ENCODE data around the gene SMURF2. TPM values are rescaled to one million over a fixed set of nuclear protein-coding genes. Genes with fewer than 3 reads are reported as not detected.

The SMURF2 gene
- total RNA-seq, 1 donor from 2014 or later: 24.6 TPM

DNA sequence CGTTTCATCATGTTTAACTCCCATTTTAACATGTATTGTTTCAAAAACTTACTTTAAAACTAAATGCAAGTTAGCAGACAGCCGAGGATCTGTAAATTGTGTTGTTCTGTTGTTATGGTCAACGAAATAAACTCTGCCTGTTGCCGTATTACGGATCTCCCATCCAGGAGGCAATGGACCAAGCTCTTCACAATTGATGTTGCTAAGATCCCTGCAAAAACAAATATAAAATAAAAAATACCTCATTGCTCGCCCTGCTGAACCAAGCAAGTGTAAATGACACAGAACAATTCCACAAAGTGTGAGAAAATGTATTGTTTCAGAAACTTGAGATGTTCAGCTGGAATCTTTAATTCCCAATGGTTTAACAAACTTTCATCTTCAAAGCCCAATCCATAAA, 90.4 kb downstream of the SMURF2 start:
- H3F3A ChIP-seq (ENCODE audit: low read depth): no peaks in the 10 kb centered on the region
- TF ChIP-seq EZH2phosphoT487 (IDR thresholded peaks at IDR 0.05) (no peak), CTCF (IDR thresholded peaks at IDR 0.05) (no peak), EZH2 (IDR thresholded peaks at IDR 0.05) (no peak)
- no peak overlapping the region for H3K27ac ChIP-seq
- no peak overlapping the region for H2AFZ ChIP-seq (replicated peaks)
- H4K20me1 ChIP-seq (ENCODE audit: low read depth): no peaks in the 10 kb centered on the region
- Mint-ChIP-seq H3K27me3 (ENCODE audit: insufficient read depth, low read depth) (no peaks in the 10 kb centered on the region), H3K9me3 (no peaks in the 10 kb centered on the region), H3K36me3 (peaks cover 6% of the 10 kb centered on the region), H3K4me3 (no peak overlapping the region), H3K27ac (no peak overlapping the region), H3K4me1 (no peaks in the 10 kb centered on the region)
- DNase-seq (ENCODE audit: low spot score): no peak
- no peaks in the 10 kb centered on the region for H3K4me1 ChIP-seq
- no peaks in the 10 kb centered on the region for H3K79me2 ChIP-seq (ENCODE audit: low read depth)
- H3K4me3 ChIP-seq: no peak overlapping the region
- H3K36me3 ChIP-seq: no peaks in the 10 kb centered on the region
- H3K4me2 ChIP-seq: no peak overlapping the region
- H3K27me3 ChIP-seq: no peaks in the 10 kb centered on the region
- no peaks in the 10 kb centered on the region for H3K9me3 ChIP-seq (ENCODE audit: low read depth)
- no peak overlapping the region for H3K9ac ChIP-seq

- Mint-ChIP-seq H3K27ac (no peak overlapping the region), H3K9me3 (no peaks in the 10 kb centered on the region), H3K4me3 (no peak overlapping the region), H3K27me3 (ENCODE audit: insufficient read depth, low read depth) (no peaks in the 10 kb centered on the region), H3K36me3 (peaks cover 13% of the 10 kb centered on the region), H3K4me1 (peaks cover 3% of the 10 kb centered on the region)
- Histone ChIP-seq H3K4me3 (no peak overlapping the region), H4K20me1 (ENCODE audit: low read depth) (no peaks in the 10 kb centered on the region), H3K9me3 (ENCODE audit: low read depth) (no peaks in the 10 kb centered on the region), H3K36me3 (no peaks in the 10 kb centered on the region), H3K9ac (no peak overlapping the region), H3K27me3 (no peaks in the 10 kb centered on the region), H3K4me2 (no peak overlapping the region), H3F3A (ENCODE audit: low read depth) (no peaks in the 10 kb centered on the region), H3K4me1 (no peaks in the 10 kb centered on the region), H2AFZ (replicated peaks) (no peak overlapping the region), H3K79me2 (ENCODE audit: low read depth) (no peaks in the 10 kb centered on the region), H3K27ac (no peak overlapping the region)
- DNase-seq (ENCODE audit: low spot score): no peak
- no peak for TF ChIP-seq CTCF (IDR thresholded peaks at IDR 0.05)
- no peak for TF ChIP-seq EZH2phosphoT487 (IDR thresholded peaks at IDR 0.05)
- TF ChIP-seq EZH2 (IDR thresholded peaks at IDR 0.05): no peak
Measured at GRCh38 chr17:64565563-64565962, 96.5 kb downstream of the SMURF2 start.

DNA sequence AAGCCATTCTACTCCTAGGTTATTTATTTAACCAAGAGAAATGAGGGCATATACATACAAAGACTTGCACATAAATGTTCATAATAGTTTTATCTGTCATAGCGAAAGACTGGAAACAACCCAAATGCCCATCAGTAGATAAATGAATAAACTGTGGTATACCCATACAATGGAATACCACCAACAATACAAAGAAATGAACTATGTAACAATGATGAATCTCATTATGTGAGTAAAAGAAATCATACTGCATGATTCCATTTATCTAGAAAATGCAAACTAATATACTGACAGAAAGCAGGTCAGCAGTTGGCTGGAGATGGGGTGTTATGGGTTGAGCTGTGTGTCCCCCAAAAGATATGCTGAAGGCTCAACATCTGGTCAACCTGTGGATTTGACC, 98.0 kb downstream of the SMURF2 start:
- Histone ChIP-seq H3K4me3 (no peak overlapping the region), H3K36me3 (no peaks in the 10 kb centered on the region), H3K79me2 (ENCODE audit: low read depth) (no peaks in the 10 kb centered on the region), H2AFZ (replicated peaks) (no peak overlapping the region), H3K4me1 (no peaks in the 10 kb centered on the region), H3K9ac (no peak overlapping the region), H3K4me2 (no peak overlapping the region), H3K27me3 (no peaks in the 10 kb centered on the region), H4K20me1 (ENCODE audit: low read depth) (no peaks in the 10 kb centered on the region), H3K27ac (no peak overlapping the region), H3K9me3 (ENCODE audit: low read depth) (no peaks in the 10 kb centered on the region), H3F3A (ENCODE audit: low read depth) (no peaks in the 10 kb centered on the region)
- H3K9me3 Mint-ChIP-seq: no peaks in the 10 kb centered on the region
- H3K36me3 Mint-ChIP-seq: peaks cover 14% of the 10 kb centered on the region
- no peak overlapping the region for H3K4me3 Mint-ChIP-seq
- H3K27ac Mint-ChIP-seq: no peak overlapping the region
- peaks cover 3% of the 10 kb centered on the region for H3K4me1 Mint-ChIP-seq
- DNase-seq (ENCODE audit: low spot score): no peak
- no peaks in the 10 kb centered on the region for H3K27me3 Mint-ChIP-seq (ENCODE audit: insufficient read depth, low read depth)
- TF ChIP-seq EZH2 (IDR thresholded peaks at IDR 0.05): no peak
- no peak for TF ChIP-seq CTCF (IDR thresholded peaks at IDR 0.05)
- no peak for TF ChIP-seq EZH2phosphoT487 (IDR thresholded peaks at IDR 0.05)

All from neural progenitor cell (in vitro differentiated cells).